A549 (cell line): Measurements from ENCODE around the gene MED10. TPM values are rescaled to one million over a fixed set of nuclear protein-coding genes. Genes with fewer than 3 reads are reported as not detected.

Experiments
- ATAC-seq, 2 experiments: fragments of 200-7000 bp in 1 of 2; fragments of >200 bp in 1 of 2; cut with Nextera tagmentation in 1 of 2; cut with Tn5 transposase in 1 of 2; 3 replicates each; pipeline versions ENCODE4 v1.8.0 to v1.9.1; 2018 to 2020; ENCODE audit warnings: mild to moderate bottlenecking in 1 of 2, moderate library complexity in 1 of 2
- CTCF ChIA-PET: fragments of 300-600 bp; sonication (Branson Sonifier 250); formaldehyde crosslinking; extraction: SDS; loops from one replicate; lab custom pipeline; 2021; ENCODE audit warnings: antibody characterized with exemption, inconsistent platforms; lab: Yijun Ruan, JAX
- POLR2A ChIA-PET: fragments of 350-600 bp; formaldehyde crosslinking; extraction: SDS; loops from one replicate; lab custom pipeline; 2021; ENCODE audit warnings: antibody characterized with exemption, inconsistent platforms; lab: Yijun Ruan, JAX
- DNase-seq, 2 experiments: peaks; one replicate each; pipeline versions ENCODE4 v3.0.0 to v3.0.0-alpha.2; 2011 to 2016; ENCODE audit warnings: low read depth in 1 of 2, low spot score in 1 of 2
- FAIRE-seq: peaks from 2 replicates; lab custom pipeline; 2011; peaks lifted over from hg19 to GRCh38; lab: Jason Lieb, UNC
- H3K27ac ChIP-seq, 2 experiments: fragments of >200 bp; sonication (Bioruptor Twin); formaldehyde crosslinking; 3 replicates each; pipeline ENCODE4 v1.5.1; 2016 to 2017
- H3K4me1 ChIP-seq: fragments of >200 bp; sonication (Bioruptor Twin); formaldehyde crosslinking; 3 replicates; pipeline ENCODE4 v1.6.1; 2016
- H3K4me2 ChIP-seq: fragments of >200 bp; sonication (Bioruptor Twin); formaldehyde crosslinking; 3 replicates; pipeline ENCODE4 v1.6.1; 2016
- H3K4me3 ChIP-seq: fragments of >200 bp; sonication (Bioruptor Twin); formaldehyde crosslinking; 3 replicates; pipeline ENCODE4 v1.5.1; 2016
- H3K9me3 ChIP-seq: fragments of >200 bp; sonication (Bioruptor Twin); formaldehyde crosslinking; 3 replicates; pipeline ENCODE4 v1.6.1; 2016
- ATOH8 ChIP-seq: fragments of 250-450 bp; sonication (Bioruptor Pico); IDR thresholded peaks from 2 replicates; pipeline ENCODE4 v1.5.0; 2020; ENCODE audit warnings: low read depth, mild to moderate bottlenecking, moderate library complexity
- CBX2 ChIP-seq: fragments of 200-600 bp; sonication (generic); IDR thresholded peaks from 2 replicates; pipeline ENCODE4 v1.6.1; 2016; ENCODE audit warnings: low read depth, mild to moderate bottlenecking, borderline replicate concordance
- CHD4 ChIP-seq: fragments of 200-600 bp; sonication (generic); IDR thresholded peaks from 2 replicates; pipeline ENCODE4 v1.6.1; 2016; ENCODE audit warnings: antibody characterized with exemption, mild to moderate bottlenecking, borderline replicate concordance
- CTCF ChIP-seq: fragments of >200 bp; sonication (Bioruptor Twin); formaldehyde crosslinking; IDR thresholded peaks from 3 replicates; pipeline ENCODE4 v1.5.1; 2016
- E2F6 ChIP-seq: IDR thresholded peaks from 2 replicates; pipeline ENCODE4 v1.6.1; 2012; ENCODE audit warnings: low read depth, borderline replicate concordance
- EHMT2 ChIP-seq: fragments of 200-600 bp; sonication (generic); IDR thresholded peaks from 2 replicates; pipeline ENCODE4 v1.6.1; 2016; ENCODE audit warnings: antibody characterized with exemption, low read depth, mild to moderate bottlenecking, moderate library complexity
- FOSB ChIP-seq: fragments of 250-450 bp; sonication (Bioruptor Pico); IDR thresholded peaks from 2 replicates; pipeline ENCODE4 v1.5.0; 2020; ENCODE audit warnings: mild to moderate bottlenecking, moderate library complexity
- HDAC2 ChIP-seq: fragments of 200-600 bp; sonication (generic); IDR thresholded peaks from 2 replicates; pipeline ENCODE4 v1.6.1; 2016
- HES2 ChIP-seq: fragments of >200 bp; sonication (Bioruptor Twin); formaldehyde crosslinking; IDR thresholded peaks from 2 replicates; pipeline ENCODE4 v1.6.1; 2016
- HOXB13 ChIP-seq: fragments of 250-450 bp; sonication (Bioruptor Pico); IDR thresholded peaks from 2 replicates; pipeline ENCODE4 v1.5.0; 2020; ENCODE audit warnings: low read depth, mild to moderate bottlenecking, moderate library complexity
- JUN ChIP-seq, 2 experiments: fragments of >200 bp; sonication (Bioruptor Twin); formaldehyde crosslinking; IDR thresholded peaks; 2 replicates in 1 of 2; 3 replicates in 1 of 2; pipeline ENCODE4 v1.6.1; 2016 to 2017
- JUNB ChIP-seq: fragments of >200 bp; sonication (Bioruptor Twin); formaldehyde crosslinking; IDR thresholded peaks from 2 replicates; pipeline ENCODE4 v1.6.1; 2016
- MAFK ChIP-seq: fragments of 450-650 bp; IDR thresholded peaks from 2 replicates; pipeline ENCODE4 v1.6.1; 2014; ENCODE audit not compliant: partially characterized antibody
- MYC ChIP-seq: IDR thresholded peaks from 2 replicates; pipeline ENCODE4 v1.6.1; 2012; ENCODE audit warnings: mild to moderate bottlenecking, inconsistent platforms, low read length, improper control_type of control experiment, borderline replicate concordance
- NPAS2 ChIP-seq: fragments of 250-450 bp; sonication (Bioruptor Pico); IDR thresholded peaks from 2 replicates; pipeline ENCODE4 v1.8.0; 2022; ENCODE audit warnings: mild to moderate bottlenecking, moderate library complexity, borderline replicate concordance
- POLR2A ChIP-seq: IDR thresholded peaks from 2 replicates; pipeline ENCODE4 v1.6.1; 2012; ENCODE audit warnings: mild to moderate bottlenecking, low read length
- POLR2AphosphoS2 ChIP-seq: conservative IDR thresholded peaks from 2 replicates; pipeline ENCODE4 v1.6.1; 2012; ENCODE audit warnings: low read length, improper control_type of control experiment, inconsistent platforms
- RAD21 ChIP-seq, 2 experiments: fragments of >200 bp in 1 of 2; sonication (Bioruptor Twin) in 1 of 2; formaldehyde crosslinking in 1 of 2; IDR thresholded peaks in 1 of 2; conservative IDR thresholded peaks in 1 of 2; 2 replicates in 1 of 2; 3 replicates in 1 of 2; pipeline ENCODE4 v1.6.1; 2012 to 2018; ENCODE audit warnings: inconsistent platforms in 1 of 2
- RNF2 ChIP-seq: fragments of 200-600 bp; sonication (generic); IDR thresholded peaks from 2 replicates; pipeline ENCODE4 v1.6.1; 2016; ENCODE audit warnings: low read depth, mild to moderate bottlenecking, antibody characterized with exemption, moderate library complexity, borderline replicate concordance
- SMC3 ChIP-seq: fragments of >200 bp; sonication (Bioruptor Twin); formaldehyde crosslinking; IDR thresholded peaks from 3 replicates; pipeline ENCODE4 v1.6.1; 2018; ENCODE audit warnings: inconsistent platforms
- SREBF2 ChIP-seq: fragments of 450-650 bp; IDR thresholded peaks from 2 replicates; pipeline ENCODE4 v1.6.1; 2014; ENCODE audit warnings: mild to moderate bottlenecking, moderate library complexity
- USF2 ChIP-seq: fragments of 450-650 bp; IDR thresholded peaks from 2 replicates; pipeline ENCODE4 v1.6.1; 2014; ENCODE audit warnings: antibody characterized with exemption
- ZNF302 ChIP-seq: fragments of 250-450 bp; sonication (Bioruptor Pico); IDR thresholded peaks from 2 replicates; pipeline ENCODE4 v1.9.0; 2021; ENCODE audit warnings: inconsistent platforms, mild to moderate bottlenecking, moderate library complexity
- WGBS: methylation state at CpG from one replicate; pipeline ENCODE4 v1.1.6; 2017; ENCODE audit errors: missing lambda C conversion rate; 5-methylcytosine and 5-hydroxymethylcytosine counted together
- polyA plus RNA-seq, 4 experiments: library from polyadenylated mRNA; depleted of rRNA in 3 of 4; stranded (reverse); fragments of >200 nt; fragmentation: RNase III in 1 of 4; extraction: RNeasy Plus Mini Kit Qiagen cat#74134 plus additional on column Dnase treatment in 1 of 4; gene quantifications; 2 replicates in 3 of 4; 3 replicates in 1 of 4; pipeline ENCODE4 v1.2.3, GENCODE V29; 2011 to 2017

MED10 gene
- polyA plus RNA-seq, 2 of the 4 experiments (the other 2 are of a cell fraction), result 56.7 to 59.4 TPM

GRCh38 chr5:6391151-6391550, 12.8 kb upstream of the MED10 start (continued):
- TF ChIP-seq HES2 (no peak), POLR2AphosphoS2 (no peak)

- H3K9me3 ChIP-seq, result peaks cover 3% of the 10 kb centered on the region; the same call in 1 of the 3 replicates
- no peak overlapping the region for H3K27ac ChIP-seq
- TF ChIP-seq SMC3 (no peak), MYC (no peak), CBX2 (no peak), EHMT2 (no peak), E2F6 (no peak), FOSB (CRISPR knock-in tag) (no peak), MAFK (no peak), RAD21 (conservative IDR thresholded peaks at IDR 0.05 in 1 of 2, IDR thresholded peaks at IDR 0.05 in 1 of 2) (no peak), USF2 (no peak), ATOH8 (CRISPR knock-in tag) (no peak), SREBF2 (no peak), HOXB13 (CRISPR knock-in tag) (no peak), RNF2 (no peak), POLR2A (no peak), JUNB (no peak)
- H3K4me2 ChIP-seq, result no peak overlapping the region
- H3K4me1 ChIP-seq, result no peaks in the 10 kb centered on the region
- DNase-seq (no peak), ATAC-seq (no peak), FAIRE-seq (no peak)
- CTCF ChIA-PET, result interaction anchor here (1.1 kb wide), 1 partner anchor 18 kb away, joined by 3 read pairs; no protein-coding TSS in a partner anchor
- no peak overlapping the region for H3K4me3 ChIP-seq
- POLR2A ChIA-PET, result no interaction called here
- 13% methylated on average over 7 of the region's 7 CpGs for WGBS
These were observed 11.7 kb upstream of the MED10 start for GRCh38 chr5:6389946-6390530.

GRCh38 chr5:6389397-6389796, 11.1 kb upstream of the MED10 start:
- H3K4me3 ChIP-seq, result no peak overlapping the region
- 6% methylated on average over 5 of the region's 5 CpGs for whole genome bisulfite sequencing
- H3K9me3 ChIP-seq, result 0 out of 3 replicates have a peak, but pooled peaks cover 3% of the 10 kb centered on the region
- ATAC-seq (no peak), FAIRE-seq (no peak), DNase-seq (no peak)
- ChIA-PET CTCF (interaction anchor here (1.1 kb wide), 1 partner anchor 19 kb away, joined by 3 read pairs; no protein-coding TSS in a partner anchor), POLR2A (interaction anchor here (0.6 kb wide), 2 partner anchors 127 to 344 kb away, joined by 3 to 10 read pairs; no protein-coding TSS in a partner anchor)
- no peak for TF ChIP-seq CHD4
- peak; percentile 55 for TF ChIP-seq MAFK
- H3K4me1 ChIP-seq, result no peaks in the 10 kb centered on the region
- no peak overlapping the region for H3K27ac ChIP-seq
- H3K4me2 ChIP-seq, result no peak overlapping the region

GRCh38 chr5:6387970-6388369, 9.6 kb upstream of the MED10 start:
- POLR2A ChIA-PET, result no interaction called here
- ATAC-seq (no peak), FAIRE-seq (no peak)

More at GRCh38 chr5:6387970-6388369, 9.6 kb upstream of the MED10 start:
- DNase-seq, result no peak
- CTCF ChIA-PET, result no interaction called here
- Histone ChIP-seq H3K9me3 (0 out of 3 replicates have a peak, but pooled peaks cover 3% of the 10 kb centered on the region), H3K4me1 (no peaks in the 10 kb centered on the region), H3K4me3 (no peak overlapping the region), H3K4me2 (no peak overlapping the region), H3K27ac (no peak overlapping the region)
- TF ChIP-seq CTCF (no peak), JUN (IDR thresholded peaks at IDR 0.05) (no peak), NPAS2 (CRISPR knock-in tag) (no peak), FOSB (CRISPR knock-in tag) (no peak), HDAC2 (no peak), ZNF302 (CRISPR knock-in tag) (no peak), POLR2AphosphoS2 (no peak), HES2 (no peak)
